Left lobe of liver (tissue), 2 donors: Measurements from ENCODE around the gene OR2H2. TPM values are rescaled to one million over a fixed set of nuclear protein-coding genes. Genes with fewer than 3 reads are reported as not detected.

ENCODE experiments used
- ATAC-seq: fragments of 200-7000 bp; cut with Tn5 transposase; one replicate; pipeline ENCODE4 v1.9.1; 2020; ENCODE audit warnings: mild to moderate bottlenecking, moderate library complexity
- DNase-seq: peaks from one replicate; pipeline ENCODE4 v3.0.0-alpha.2; 2020; ENCODE audit warnings: low spot score
- total RNA-seq: library from RNA; stranded (reverse); gene quantifications from one replicate; pipeline ENCODE4 v1.2.1, GENCODE V29; 2021
- donor health status: DM: no; HTN: no; CAD: no; lungs with moderate emphysema.
- donor health status: DM: no; HTN: yes; CAD: no.

The OR2H2 gene
- total RNA-seq, 1 donor from 2014 or later = not detected

DNA sequence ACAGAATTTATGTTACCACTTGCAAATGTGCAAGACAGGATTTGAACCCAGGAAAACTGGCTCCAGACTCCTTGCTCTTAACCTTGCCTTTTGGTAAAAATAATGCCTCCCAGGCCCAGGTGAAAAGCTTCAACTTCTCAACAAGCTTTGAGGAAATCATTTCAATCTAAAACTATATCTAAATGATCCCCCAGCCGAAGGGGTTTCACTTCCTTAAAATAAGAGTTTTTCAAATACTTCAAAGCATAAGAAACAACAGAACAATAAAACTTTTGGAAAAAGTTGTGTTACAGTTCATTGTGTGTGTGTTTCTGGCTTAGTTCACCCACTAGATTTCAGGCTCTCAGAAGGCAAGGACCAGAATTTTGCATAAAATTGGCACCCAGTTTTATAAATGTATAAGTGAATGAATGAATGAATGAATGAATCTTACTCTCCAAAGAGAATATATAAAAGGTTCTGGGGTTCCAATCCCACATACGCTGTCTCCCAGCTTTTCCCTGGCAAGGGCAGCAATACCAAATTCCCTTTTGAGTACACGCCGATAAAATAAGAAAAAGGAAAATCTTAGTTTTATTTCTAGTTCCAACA lies 5.4 kb downstream of the OR2H2 start:
- ATAC-seq = no peak
- DNase-seq = no peak

DNA sequence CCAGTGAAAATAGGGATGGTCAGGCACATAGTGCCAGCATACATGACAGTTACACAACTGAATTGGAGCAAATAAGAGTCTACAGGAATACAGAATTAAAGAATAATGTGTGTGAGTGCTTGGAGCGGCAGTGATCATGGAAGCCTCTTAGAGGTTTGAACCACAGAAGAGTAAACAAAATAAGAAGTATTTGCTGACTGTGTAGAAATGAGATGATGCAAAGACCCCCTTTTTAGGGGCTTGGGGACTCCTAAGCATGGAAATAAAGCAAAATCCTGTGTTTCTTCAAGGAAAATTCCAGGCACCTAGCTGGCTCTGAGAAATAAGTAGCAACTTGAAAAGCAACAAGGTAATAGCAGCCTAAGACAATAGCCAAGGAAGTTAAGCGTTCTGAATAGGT lies 6.8 kb downstream of the OR2H2 start:
- DNase-seq (no peak), ATAC-seq (no peak)

DNA sequence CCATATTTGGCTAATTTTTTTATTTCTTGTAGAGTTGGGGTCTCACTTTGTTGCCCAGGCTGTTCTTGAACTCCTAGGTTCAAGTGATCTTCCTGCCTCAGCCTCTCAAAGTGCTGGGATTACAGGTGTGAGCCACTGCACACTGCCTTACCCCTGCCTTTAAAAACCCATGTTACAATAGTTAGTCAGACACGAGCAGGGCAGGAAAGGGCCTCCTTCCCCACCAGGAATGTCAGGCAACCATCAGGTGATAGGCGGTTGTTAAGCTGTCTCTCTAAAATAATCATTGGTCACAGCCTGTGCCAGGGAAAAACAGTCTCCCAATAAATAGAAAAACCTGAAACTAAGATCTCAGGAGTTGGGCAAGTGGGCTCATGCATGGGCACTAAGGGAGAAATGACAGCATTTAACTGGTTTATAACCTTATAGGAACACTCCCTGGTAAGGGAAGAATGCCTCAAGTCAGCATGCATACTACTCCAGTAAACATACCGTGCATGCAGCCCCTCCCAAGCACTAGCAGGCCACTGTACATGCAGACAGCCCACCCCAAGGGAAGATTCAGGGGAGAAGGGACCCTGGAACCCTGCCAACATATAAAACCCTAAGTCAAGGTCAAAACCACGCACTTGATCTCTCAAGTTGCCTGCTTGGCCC lies 8.4 kb downstream of the OR2H2 start:
- DNase-seq (no peak), ATAC-seq (no peak)

DNA sequence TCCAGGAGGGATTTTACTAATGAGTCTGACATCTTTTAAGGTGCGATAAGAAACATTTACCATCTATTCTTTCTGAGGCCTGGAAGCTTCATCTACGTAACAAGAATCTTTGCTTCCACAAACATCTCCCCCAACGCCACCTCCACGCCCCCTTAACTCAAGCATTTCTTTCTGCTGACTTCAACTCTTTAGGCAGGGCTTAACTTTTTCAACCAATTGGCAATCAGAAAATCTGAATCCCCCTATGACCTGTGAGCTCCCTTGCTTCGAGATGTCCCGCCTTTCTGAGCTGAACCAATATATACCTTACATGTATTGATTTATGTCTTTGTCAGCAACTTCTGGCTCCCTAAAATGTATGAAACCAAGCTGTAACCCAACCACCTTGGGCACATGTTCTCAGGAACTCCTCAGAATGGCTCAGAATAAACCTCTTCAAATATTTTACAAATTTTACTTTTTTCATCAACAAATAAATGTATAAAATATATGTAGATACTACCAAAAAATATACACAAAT lies 11.5 kb downstream of the OR2H2 start:
- DNase-seq (no peak), ATAC-seq (no peak)

DNA sequence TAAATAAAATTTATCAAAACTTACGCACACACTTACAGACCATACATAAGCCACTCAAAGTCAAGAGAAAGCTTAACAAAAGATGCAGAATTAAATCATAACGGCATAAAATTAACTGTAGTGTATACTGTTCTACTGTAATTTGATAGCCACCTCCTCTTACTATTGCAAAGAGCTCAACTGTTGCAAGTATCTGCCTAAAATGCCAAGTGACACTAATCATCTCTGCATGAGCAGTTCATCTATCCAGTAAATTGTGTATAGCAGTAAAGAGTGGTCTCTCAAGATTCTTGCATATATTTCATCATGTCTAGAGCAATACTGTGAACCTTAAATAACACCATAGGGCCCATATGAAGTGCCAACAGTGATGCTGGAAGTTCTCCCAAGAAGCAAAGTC lies 12.3 kb downstream of the OR2H2 start:
- ATAC-seq = no peak
- DNase-seq = no peak

DNA sequence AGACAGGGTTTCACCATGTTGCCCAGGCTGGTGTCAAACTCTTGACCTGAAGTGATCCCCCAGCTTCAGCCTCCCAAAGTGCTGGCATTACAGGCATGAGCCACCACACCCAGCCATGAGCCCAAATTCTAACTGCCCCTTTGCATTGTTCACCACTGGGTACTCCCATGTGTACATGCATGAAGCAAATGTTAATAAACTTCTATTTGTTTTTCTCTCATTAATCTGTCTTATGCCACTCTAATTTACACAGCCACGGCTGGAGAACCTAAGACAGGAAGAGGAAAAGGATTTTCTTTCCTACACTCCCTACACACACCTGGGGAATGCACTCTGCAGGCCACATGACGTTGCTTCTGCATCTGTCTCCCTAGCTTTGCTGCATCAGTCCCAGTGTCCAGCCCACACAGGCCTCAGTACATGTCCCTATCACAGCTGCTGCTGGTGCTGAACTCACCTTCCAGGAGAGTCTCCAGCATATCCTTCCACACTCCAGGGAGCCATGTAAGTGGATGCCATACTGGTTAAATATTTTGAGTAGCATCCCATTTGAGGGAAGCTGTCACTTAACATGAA lies 13.3 kb downstream of the OR2H2 start:
- ATAC-seq (no peak), DNase-seq (no peak)

DNA sequence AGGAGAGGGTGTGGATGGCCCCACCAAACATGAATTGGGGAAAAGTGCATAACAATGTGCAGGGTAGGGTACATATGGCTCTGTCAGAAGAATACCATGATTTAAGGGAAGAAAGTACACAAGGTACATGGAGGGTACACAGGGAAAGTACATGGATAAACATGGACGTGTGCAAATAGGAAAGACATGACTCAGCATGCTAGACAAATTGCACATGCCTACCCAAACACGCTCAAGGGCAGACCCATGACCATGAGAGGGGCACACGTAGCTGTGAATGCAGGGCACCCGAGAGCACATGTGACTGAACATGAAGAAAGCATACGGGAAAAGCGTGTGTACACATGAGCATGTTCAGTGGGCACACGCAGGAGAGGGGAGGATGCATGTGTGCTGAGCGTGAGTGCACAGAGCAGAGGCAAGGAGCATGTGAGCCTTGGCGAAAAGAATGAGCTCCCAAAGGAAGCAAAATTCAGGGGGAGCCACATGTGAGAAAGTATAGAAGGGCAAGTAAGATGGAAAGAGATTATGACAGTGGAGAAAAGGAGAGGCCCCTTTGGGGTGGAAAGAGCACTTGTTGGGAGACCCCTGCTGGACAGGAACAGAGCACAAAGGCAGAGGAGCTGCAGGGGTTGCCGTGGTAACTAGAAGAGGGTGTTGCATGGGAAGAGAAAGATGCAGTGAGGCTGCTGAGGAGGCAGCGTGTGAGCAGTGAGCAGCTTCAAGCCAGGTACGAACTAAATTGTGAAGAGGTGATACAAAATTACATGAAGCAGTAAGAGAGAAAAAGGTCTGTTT lies 17.8 kb downstream of the OR2H2 start:
- DNase-seq (no peak), ATAC-seq (no peak)

DNA sequence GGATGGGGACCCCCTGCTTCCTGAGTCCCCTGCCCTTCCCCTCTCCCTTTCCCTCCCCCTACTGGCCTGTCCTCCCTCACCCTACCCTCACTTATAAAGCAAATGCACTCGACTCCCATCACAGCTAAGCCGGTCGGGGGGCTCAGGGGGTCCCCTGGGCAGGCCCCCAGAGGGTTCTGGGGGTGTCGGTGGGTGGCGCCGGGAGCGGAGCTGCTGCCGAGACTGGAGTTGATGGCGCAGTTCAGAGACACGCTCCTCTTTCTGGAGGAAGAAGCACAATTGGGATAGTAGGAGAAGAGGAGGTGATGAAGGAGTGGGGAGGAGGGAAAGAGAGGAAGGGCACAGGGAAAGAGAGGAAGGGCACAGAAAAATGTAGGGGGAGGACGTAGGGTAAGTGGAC lies 18.5 kb downstream of the OR2H2 start:
- no peak for DNase-seq
- no peak for ATAC-seq

DNA sequence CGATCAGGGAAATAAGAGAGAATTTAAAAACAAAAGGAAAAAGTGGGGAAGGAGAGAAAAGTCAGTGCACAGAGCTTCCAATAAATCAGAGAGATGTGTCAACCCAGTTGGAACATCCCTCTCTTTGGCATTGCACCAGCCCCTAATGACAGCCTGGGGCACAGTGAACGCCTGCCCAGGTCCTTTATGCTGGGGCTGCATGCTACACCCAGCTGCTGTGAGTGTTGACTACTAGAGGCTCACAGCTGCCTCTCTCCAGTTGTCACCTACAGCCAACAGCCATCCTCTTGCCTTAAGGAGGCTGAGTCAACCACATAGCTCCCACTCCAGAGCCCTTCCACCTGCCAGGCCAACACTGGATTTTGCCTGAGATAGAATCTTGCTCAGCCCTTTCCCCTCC lies 19.0 kb downstream of the OR2H2 start:
- no peak for DNase-seq
- no peak for ATAC-seq

DNA sequence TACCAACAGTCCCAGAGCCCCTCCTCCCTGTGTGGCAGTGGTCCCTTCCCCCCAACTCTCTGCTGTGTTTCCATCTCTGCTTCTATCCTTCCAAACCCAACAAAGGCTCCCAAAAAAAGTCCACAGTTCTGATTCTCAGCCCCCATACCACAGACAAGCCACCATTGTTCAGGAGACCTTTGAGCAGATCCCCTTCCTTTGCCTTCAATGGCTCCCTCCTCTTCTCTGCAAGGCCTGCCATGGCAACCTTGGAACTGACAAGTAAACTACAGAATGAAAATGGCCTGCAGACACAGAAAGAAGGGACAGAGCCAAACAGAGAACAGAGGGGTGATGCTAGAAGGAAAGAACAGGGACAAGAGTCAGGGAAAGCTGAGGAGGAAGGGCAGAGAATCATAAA lies 23.2 kb downstream of the OR2H2 start:
- ATAC-seq = no peak
- DNase-seq = no peak

DNA sequence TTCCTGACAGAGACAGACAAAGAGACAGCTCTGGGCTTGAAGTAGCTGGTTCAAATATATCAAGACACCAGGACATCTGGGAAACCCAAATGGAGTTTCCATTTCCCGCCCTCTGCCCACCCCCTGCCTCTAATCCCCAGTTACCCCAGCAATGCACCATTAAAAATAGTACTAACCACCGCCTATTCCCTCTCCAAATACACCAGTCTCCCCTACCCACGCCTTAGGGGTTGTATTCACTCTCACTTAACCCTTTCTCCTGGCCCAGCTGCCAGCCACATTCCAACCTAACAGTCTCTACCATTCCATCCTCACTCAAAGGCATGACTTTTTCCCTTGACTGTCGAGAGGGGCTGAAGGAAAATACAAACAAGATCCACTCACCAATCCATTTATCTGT lies 25.6 kb downstream of the OR2H2 start:
- ATAC-seq = no peak
- DNase-seq = no peak

DNA sequence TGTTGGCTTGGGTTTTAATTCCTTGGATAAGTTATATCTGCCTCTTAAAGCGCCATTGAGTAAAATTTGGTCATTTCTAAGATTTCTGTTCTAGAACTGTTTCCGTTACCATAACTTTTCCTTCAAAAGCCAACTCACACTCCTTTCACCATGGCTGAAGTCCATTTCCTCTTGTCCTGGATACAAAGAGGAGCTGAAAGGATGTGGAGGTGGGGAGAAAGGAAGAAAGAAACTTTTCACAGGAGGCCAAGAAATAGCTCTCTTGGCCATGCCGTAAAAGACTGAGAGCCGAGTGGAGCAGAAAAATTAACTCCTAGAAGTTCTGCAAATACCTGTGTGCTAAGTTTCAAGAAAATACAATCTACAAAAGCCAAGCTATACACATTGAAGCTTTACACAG lies 26.5 kb downstream of the OR2H2 start:
- ATAC-seq = no peak
- DNase-seq = no peak

DNA sequence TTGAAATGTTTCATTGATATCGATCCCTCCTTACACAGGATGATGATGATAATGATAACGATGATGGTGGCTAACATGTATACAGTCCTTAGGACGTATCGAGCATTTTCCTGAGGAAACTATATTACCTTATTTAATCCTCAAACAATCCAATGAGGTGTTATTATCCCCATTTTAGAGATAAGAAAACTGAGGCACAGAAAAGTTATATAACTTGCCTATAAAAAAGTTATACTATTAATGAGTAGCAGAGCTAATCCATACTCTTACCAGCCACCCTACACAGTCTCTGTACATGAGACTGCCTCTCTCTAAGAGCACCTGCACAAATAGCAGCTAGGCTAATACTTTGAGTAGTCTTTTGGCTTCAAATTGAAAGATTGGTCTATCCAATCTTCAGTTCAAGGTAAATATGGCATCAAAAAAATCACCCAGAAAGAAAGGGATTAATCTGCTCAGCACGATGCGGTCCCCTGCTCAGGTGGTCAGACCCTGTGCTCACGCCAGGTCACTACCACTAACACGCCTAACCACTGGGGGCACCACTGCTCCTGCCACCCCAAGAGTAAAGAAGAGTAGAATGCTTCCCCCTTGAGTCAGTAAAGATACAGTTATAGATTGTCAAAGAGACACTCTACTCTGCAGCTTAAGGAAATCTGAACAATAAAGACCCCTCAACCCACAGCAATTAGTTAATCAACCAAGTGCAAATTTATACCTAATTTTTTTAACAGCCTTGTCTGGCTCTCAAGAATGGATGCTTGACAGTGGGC lies 33.0 kb downstream of the OR2H2 start:
- ATAC-seq (no peak), DNase-seq (no peak)

DNA sequence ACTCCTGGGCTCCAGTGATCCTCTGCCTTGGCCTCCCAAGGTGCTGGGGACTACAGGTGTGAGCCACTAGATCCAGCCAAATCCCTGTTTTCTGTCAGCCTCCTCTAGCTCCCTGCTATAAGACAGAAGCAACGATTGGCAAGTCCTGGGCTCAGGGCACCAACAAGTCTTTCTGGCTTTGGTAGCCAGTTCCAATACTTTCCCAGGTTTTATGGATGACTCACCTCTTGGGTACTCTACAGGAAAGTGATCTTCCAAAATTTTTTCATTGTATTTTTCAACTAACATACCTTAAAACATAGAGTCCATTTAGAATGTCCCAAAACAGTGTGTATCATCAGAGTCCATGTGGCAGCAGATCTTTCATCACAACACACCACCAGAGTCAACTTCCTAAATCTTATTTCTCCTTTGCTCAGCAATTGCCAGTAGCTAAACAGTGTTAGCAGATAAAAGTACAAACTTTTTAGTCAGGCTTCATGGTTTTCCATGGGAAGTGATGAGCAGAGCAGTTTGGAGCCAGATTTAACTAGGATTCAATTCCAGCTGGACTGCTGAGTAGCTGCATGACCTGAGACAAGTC lies 34.7 kb downstream of the OR2H2 start:
- no peak for DNase-seq
- ATAC-seq = no peak

DNA sequence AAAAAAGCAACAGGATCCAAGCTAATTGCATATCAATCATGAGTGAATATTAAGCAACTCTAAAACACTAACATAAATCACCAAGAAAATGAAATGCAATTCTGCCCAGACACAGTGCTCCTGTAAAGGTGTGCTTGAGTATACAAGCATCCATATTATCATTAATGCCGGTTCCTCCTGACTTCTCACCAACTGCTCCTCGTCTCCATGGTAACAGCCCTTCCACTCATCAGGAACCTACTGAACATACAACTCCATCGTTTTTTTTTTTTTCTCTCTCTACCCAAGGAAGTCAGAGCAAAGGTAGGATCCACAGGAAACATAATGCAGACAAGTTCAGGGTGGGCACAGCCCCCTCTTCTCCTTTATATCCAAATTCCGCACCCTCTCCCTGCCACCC lies 35.7 kb downstream of the OR2H2 start:
- ATAC-seq (no peak), DNase-seq (no peak)

DNA sequence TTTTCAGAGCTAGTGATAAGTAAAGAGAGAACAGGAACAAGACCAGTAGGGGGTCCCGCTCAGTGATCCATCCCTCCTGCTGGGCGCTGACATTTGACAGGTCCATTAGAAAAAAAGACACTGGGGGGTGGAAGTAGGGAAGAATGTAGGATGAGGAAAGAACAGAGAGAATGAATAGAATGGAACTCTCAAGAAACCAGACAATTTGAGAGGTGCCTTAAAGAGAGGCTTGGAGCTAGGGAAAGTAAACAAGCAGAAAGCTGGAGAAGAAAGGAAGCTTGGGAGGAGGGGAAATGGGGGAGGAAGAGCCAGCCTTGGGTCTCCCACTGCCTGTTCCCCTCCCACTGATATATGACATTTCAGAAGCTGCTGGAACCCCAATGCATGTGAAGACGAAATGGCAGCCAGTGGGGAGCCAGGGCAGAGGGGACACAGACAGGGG lies 39.6 kb downstream of the OR2H2 start:
- ATAC-seq (no peak), DNase-seq (no peak)

DNA sequence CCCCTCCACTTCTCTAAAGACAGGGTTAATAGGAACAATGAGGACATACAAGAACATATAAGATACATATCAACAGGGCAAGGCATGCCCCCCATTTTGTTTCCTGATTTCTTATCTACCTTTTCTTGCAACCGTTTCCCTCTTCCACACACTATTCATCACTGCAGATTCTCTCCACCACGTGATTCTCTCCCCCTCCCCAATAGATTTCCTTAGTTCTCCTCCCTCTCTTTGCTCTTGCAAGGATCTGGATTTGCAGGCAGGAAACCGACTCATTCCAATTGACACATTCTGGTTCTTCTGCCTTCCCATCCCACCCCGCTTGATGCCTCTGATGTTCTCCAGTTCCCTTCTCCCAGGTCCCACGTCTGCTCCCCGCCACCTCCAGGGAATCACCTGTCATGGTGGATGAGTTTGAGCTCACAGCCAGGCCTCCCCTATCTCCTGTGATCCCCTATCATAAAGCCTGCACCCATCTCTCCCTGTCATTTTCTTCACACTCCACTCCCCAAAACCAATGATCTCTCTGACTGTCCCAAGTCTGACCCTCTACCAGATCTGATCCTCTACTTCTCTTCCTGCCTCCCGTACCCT lies 40.5 kb downstream of the OR2H2 start:
- ATAC-seq (no peak), DNase-seq (no peak)

DNA sequence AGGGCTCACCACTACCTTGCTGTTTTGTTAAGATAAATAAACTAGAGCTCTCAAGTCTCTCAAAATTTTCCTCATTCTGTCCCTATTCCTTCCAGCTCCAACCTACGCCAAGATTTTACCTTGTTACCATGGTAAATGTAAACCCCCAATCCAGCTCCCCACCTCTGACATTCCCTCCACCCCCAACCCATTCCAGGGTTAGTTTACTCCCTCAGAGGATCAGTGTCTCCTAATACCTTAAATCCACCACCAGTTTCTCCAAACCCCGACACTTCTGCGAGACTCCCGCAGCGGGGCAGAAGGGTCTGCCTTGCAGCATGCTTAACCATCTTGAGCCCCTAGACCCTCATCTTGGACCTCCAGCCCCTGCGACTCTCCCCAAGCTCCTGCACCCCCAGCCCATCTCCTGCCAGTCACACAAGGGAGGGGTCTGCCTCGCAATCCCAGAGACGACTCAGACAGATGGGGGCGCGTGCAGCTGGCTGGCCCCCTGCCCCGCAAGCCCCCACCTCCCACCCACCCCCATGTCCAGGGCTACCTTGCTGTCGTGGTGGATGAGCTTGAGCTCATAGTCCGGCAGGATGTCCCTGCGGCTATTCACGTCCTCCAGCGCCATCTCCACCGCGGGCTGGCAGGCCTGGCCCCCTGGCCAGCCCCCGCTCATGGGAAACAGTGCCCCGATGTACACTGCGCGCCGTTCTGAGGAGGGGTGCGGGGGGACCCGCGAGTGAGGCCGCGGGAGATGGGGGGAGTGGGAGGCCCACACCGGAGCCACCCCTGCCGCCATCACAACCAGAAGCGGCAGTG lies 42.2 kb downstream of the OR2H2 start:
- DNase-seq = no peak
- no peak for ATAC-seq

DNA sequence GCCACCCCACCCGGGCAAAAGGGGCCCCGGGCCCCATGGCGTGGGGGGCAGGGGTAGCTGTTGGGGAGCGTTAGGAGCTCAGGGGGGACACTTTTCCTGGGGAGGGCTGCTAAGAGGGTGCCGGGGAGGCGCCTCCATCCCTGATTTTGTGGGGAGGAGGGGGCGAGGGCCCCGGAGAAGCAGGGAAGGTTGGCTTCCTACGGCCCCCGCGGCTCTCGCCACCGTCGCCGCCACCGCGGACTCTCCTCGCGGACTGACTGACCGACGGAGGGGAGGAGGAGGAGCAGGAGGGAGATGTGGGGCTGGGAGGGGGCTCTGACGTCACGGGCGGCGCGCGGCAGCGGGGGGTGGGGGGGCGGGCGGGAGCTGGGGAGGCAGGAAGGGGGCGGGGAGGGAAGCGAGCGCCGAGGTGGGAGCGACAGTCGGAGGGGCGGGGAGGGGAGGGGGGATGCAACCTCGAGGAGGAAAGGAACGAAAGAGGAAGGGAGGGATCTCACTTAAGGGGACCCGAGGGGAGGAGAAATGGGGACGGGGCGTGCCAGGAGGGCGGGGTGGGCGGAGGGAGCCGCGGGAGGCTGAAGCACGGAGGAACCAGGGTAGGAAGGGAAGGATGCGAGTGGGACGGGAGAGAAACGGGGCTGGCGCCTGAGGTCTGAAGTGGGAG lies 43.0 kb downstream of the OR2H2 start:
- peak; percentile 39 for ATAC-seq
- no peak for DNase-seq
